GM10248 (cell line): ENCODE measurements around the gene PSMB11.

Experiments
- CTCF ChIA-PET: fragments of 300-600 bp; sonication (Branson Sonifier 250); formaldehyde crosslinking; extraction: SDS; loops from one replicate; lab custom pipeline; 2021; ENCODE audit warnings: antibody characterized with exemption; lab: Yijun Ruan, JAX
- POLR2A ChIA-PET: fragments of 350-650 bp; sonication (Branson Sonifier 250); formaldehyde crosslinking; extraction: SDS; loops from one replicate; lab custom pipeline; 2020; ENCODE audit warnings: antibody characterized with exemption; lab: Yijun Ruan, JAX
- DNase-seq: peaks from one replicate; pipeline ENCODE4 v3.0.0; 2012; ENCODE audit errors: extremely low spot score
- TF ChIP-seq, protein P1 (sequence below): IDR thresholded peaks from 2 replicates; pipeline ENCODE4 v1.5.1; 2012; ENCODE audit warnings: mild to moderate bottlenecking, low read depth; ENCODE audit errors: extremely low read depth, missing control alignments, control extremely low read depth

PSMB11 gene

GRCh38 chr14:23021434-23021833 is 20.6 kb upstream of the PSMB11 start:
- ChIA-PET CTCF (interaction anchor here (1.1 to 2.5 kb wide), 8 partner anchors 14 to 451 kb away, joined by 3 to 12 read pairs (median 4); partner anchors contain the start of genes AJUBA and CDH24), POLR2A (interaction anchor here (0.6 kb wide), 1 partner anchor 454 kb away, joined by 6 read pairs; no protein-coding TSS in a partner anchor)
- DNase-seq: no peak
- TF ChIP-seq, protein P1, sequence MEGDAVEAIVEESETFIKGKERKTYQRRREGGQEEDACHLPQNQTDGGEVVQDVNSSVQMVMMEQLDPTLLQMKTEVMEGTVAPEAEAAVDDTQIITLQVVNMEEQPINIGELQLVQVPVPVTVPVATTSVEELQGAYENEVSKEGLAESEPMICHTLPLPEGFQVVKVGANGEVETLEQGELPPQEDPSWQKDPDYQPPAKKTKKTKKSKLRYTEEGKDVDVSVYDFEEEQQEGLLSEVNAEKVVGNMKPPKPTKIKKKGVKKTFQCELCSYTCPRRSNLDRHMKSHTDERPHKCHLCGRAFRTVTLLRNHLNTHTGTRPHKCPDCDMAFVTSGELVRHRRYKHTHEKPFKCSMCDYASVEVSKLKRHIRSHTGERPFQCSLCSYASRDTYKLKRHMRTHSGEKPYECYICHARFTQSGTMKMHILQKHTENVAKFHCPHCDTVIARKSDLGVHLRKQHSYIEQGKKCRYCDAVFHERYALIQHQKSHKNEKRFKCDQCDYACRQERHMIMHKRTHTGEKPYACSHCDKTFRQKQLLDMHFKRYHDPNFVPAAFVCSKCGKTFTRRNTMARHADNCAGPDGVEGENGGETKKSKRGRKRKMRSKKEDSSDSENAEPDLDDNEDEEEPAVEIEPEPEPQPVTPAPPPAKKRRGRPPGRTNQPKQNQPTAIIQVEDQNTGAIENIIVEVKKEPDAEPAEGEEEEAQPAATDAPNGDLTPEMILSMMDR: no peak

DNA sequence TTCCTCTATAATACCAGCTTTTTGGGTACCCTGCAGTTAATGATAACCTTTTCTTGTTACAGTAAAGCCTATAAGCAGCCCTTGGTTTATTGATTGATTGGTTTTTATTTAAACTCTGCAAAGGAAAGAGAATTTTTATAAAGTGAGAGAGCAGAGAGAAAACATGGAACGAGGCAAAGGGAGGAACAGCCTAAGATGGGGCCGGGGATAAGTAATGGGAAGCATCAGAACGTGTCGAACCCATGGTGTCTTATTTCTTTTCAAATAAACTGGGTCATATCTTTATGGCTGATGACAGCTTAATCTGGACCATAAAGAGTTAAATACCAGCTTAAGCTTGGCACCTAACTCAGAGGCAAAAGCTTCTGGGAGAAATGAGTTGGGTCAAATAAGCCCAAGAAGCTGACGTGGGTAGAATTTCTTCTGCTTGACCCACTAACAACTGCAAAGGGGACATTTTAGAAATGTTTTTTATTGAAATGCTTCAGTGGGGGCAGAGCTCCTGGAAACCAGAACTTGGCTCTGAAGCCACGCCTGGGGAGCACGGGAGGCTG is 20.0 kb upstream of the PSMB11 start:
- ChIA-PET CTCF (interaction anchor here (1.1 to 2.5 kb wide), 7 partner anchors 15 to 452 kb away, joined by 3 to 12 read pairs (median 4); partner anchors contain the start of genes AJUBA and CDH24), POLR2A (interaction anchor here (0.6 kb wide), 1 partner anchor 454 kb away, joined by 6 read pairs; no protein-coding TSS in a partner anchor)
- DNase-seq: no peak
- TF ChIP-seq, protein P1: no peak

DNA sequence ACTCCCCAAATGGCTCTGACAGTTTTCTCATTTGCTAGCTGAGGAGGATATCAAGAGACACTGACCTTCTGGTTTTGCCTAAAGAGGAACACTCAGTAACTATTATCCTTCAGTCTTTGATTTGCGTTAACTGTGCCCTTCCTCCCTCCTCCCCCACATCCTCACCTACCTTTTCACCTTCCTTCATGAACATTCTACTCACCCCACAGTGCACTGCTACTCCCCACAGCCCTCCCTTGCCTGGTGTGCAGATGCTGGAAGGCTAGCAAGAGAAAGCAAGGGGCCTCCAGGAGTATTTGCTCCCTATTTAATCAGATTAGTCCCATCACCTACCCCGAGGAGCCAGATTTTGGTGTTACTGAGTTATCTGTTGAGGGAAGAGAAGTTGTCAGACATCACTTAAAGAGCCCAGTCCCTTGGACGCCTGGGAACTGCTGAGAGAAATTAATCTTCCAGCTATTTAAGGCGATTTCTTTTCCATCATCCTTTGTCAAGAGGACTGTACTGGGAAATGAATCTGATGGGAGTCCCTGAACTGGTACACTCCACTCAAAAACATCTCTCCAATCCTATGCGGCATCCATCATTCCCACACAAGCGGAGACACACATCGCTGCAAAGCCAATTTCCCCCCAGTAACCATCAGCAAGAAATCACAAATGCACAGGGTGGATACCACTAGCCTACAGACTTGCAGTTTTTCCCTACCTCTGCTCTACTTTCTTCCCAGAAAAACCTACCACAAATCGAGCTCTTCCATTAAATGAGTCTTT is 18.8 kb upstream of the PSMB11 start:
- ChIA-PET CTCF (interaction anchor here (1.0 to 3.6 kb wide), 6 partner anchors 11 to 45 kb away, joined by 4 to 19 read pairs (median 10); partner anchors contain the start of genes CDH24 and PSMB5), POLR2A (interaction anchor here (1.0 kb wide), 1 partner anchor 10 kb away, joined by 3 read pairs; no protein-coding TSS in a partner anchor)
- TF ChIP-seq, protein P1: no peak
- DNase-seq: no peak

GRCh38 chr14:23023795-23024152 is 18.2 kb upstream of the PSMB11 start:
- TF ChIP-seq, protein P1: no peak
- DNase-seq: no peak
- CTCF ChIA-PET: interaction anchor here (1.0 to 3.6 kb wide), 7 partner anchors 11 to 49 kb away, joined by 3 to 19 read pairs (median 9); partner anchors contain the start of genes CDH24 and PSMB5
- POLR2A ChIA-PET: interaction anchor here (1.0 kb wide), 1 partner anchor 9 kb away, joined by 3 read pairs; no protein-coding TSS in a partner anchor

DNA sequence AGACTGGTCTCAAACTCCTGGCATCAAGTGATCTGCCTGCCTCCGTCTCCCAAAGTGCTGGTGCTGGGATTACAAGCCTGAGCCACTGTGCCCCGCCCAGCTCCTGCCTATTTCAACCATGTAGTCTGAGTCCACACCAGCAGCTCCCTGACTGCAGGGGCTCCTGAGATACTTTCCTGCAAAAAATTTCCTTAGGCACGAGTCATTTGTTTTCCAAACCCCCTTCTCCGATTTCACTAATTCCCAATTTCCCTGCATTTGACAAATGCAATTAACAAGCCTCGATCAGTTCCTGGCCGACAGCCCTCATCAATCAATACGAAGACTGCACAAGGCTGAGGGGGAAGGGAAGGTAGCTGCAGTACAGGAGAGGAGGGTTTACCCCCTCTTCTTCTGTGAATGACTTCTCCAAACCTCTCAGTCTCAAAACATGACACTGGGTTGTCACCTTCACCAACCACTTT is 17.4 kb upstream of the PSMB11 start:
- ChIA-PET POLR2A (no interaction called here), CTCF (interaction anchor here (1.4 to 3.6 kb wide), 7 partner anchors 10 to 50 kb away, joined by 3 to 19 read pairs (median 9); partner anchors contain the start of gene CDH24)
- TF ChIP-seq, protein P1: no peak
- DNase-seq: no peak
